T-cell (primary cell): ENCODE data around the gene BRPF1. TPM values are rescaled to one million over a fixed set of nuclear protein-coding genes. Genes with fewer than 3 reads are reported as not detected.

ENCODE experiments used
- ATAC-seq, 4 experiments: fragments of 200-7000 bp in 3 of 4; fragments of 150-1000 bp in 1 of 4; cut with Tn5 transposase; replicated peaks in 1 of 4; 1 replicate in 3 of 4; 2 replicates in 1 of 4; pipeline ENCODE4 v1.10.0; 2021; ENCODE audit warnings: moderate library complexity in 3 of 4, mild to moderate bottlenecking in 2 of 4, moderate number of reproducible peaks in 1 of 4
- CTCF ChIA-PET, 2 donors: fragments of 300-600 bp; sonication (Branson Sonifier 250); formaldehyde crosslinking; loops; one replicate each; lab custom pipeline; 2022; ENCODE audit warnings: antibody characterized with exemption in 2 of 2; lab: Charles Lee
- POLR2A ChIA-PET, 2 donors: fragments of 300-600 bp; sonication (Branson Sonifier 250); formaldehyde crosslinking; loops; one replicate each; lab custom pipeline; 2022; ENCODE audit warnings: antibody characterized with exemption in 2 of 2; lab: Charles Lee
- DNase-seq, 35 experiments: peaks; one replicate each; pipeline versions ENCODE4 v3.0.0 to v3.0.0-alpha.2; 2013 to 2023
- H3K27ac ChIP-seq: one replicate; pipeline ENCODE4 v1.5.1; 2013; ENCODE audit warnings: low read length
- H3K27me3 ChIP-seq, 2 experiments: replicated peaks in 1 of 2; 1 replicate in 1 of 2; 2 replicates in 1 of 2; pipeline versions ENCODE4 v1.6.1 to v1.7.0; 2013; ENCODE audit warnings: low read length in 1 of 2, mixed read lengths in 1 of 2; ENCODE audit not compliant: control insufficient read depth in 2 of 2, insufficient read depth in 2 of 2; ENCODE audit errors: extremely low read depth in 1 of 2
- H3K36me3 ChIP-seq, 2 donors: 1 replicate in 1 of 2; 2 replicates in 1 of 2; pipeline versions ENCODE4 v1.6.1 to v1.7.0; 2013; ENCODE audit warnings: low read length in 1 of 2; ENCODE audit not compliant: control insufficient read depth in 2 of 2, insufficient read depth in 1 of 2; ENCODE audit errors: extremely low read depth in 1 of 2
- H3K4me1 ChIP-seq, 2 experiments: 1 replicate in 1 of 2; 2 replicates in 1 of 2; pipeline versions ENCODE4 v1.6.1 to v1.7.0; 2013; ENCODE audit warnings: low read length in 2 of 2, mixed read lengths in 1 of 2; ENCODE audit not compliant: insufficient read depth in 2 of 2, control insufficient read depth in 1 of 2; ENCODE audit errors: extremely low read depth in 1 of 2
- H3K4me3 ChIP-seq, 2 donors: 1 replicate in 1 of 2; 2 replicates in 1 of 2; pipeline versions ENCODE4 v1.5.1 to v1.7.0; 2013; ENCODE audit warnings: mild to moderate bottlenecking in 2 of 2, low read length in 1 of 2, moderate library complexity in 1 of 2; ENCODE audit not compliant: control insufficient read depth in 1 of 2; ENCODE audit errors: extremely low read depth in 1 of 2
- H3K9me3 ChIP-seq: 2 replicates; pipeline ENCODE4 v1.7.0; 2013
- H3K27ac Mint-ChIP-seq, 2 donors: one replicate each; pipeline ENCODE4 v1.8.0; 2020 to 2021; ENCODE audit warnings: mild to moderate bottlenecking in 2 of 2, mixed read lengths in 2 of 2
- H3K27me3 Mint-ChIP-seq, 2 donors: one replicate each; pipeline ENCODE4 v1.8.0; 2021 to 2022; ENCODE audit warnings: mixed read lengths in 2 of 2
- H3K36me3 Mint-ChIP-seq: one replicate; pipeline ENCODE4 v1.8.0; 2021; ENCODE audit warnings: mixed read lengths
- H3K4me1 Mint-ChIP-seq, 3 donors: one replicate each; pipeline ENCODE4 v1.8.0; 2020 to 2022; ENCODE audit warnings: mixed read lengths in 3 of 3, mild to moderate bottlenecking in 1 of 3
- H3K4me3 Mint-ChIP-seq, 3 donors: one replicate each; pipeline ENCODE4 v1.8.0; 2020 to 2022; ENCODE audit warnings: mild to moderate bottlenecking in 3 of 3, mixed read lengths in 3 of 3, moderate library complexity in 3 of 3
- H3K9me3 Mint-ChIP-seq, 3 donors: one replicate each; pipeline ENCODE4 v1.8.0; 2020 to 2022; ENCODE audit warnings: mixed read lengths in 3 of 3
- WGBS: methylation state at CpG from one replicate; pipeline ENCODE4 v1.1.5; 2013; ENCODE audit warnings: missing lambda C conversion rate; ENCODE audit not compliant: insufficient coverage; 5-methylcytosine and 5-hydroxymethylcytosine counted together
- total RNA-seq, 35 experiments: library from RNA in 6 of 35; stranded (reverse) in 6 of 35; fragments of 120-200 nt in 1 of 35; gene quantifications; one replicate each; pipeline versions ENCODE4 v1.2.1 to v1.2.4 and lab custom pipeline; 2013 to 2026

BRPF1 gene
- total RNA-seq (10 to 100 TPM; 28.6 to 46.3 (median 39.0) TPM), total RNA-seq (lab: John Stamatoyannopoulos, UW) (48.9 to 114 (median 86.8) reads per million in 29 experiments)
- 25.5 TPM for total RNA-seq (2013)

DNA sequence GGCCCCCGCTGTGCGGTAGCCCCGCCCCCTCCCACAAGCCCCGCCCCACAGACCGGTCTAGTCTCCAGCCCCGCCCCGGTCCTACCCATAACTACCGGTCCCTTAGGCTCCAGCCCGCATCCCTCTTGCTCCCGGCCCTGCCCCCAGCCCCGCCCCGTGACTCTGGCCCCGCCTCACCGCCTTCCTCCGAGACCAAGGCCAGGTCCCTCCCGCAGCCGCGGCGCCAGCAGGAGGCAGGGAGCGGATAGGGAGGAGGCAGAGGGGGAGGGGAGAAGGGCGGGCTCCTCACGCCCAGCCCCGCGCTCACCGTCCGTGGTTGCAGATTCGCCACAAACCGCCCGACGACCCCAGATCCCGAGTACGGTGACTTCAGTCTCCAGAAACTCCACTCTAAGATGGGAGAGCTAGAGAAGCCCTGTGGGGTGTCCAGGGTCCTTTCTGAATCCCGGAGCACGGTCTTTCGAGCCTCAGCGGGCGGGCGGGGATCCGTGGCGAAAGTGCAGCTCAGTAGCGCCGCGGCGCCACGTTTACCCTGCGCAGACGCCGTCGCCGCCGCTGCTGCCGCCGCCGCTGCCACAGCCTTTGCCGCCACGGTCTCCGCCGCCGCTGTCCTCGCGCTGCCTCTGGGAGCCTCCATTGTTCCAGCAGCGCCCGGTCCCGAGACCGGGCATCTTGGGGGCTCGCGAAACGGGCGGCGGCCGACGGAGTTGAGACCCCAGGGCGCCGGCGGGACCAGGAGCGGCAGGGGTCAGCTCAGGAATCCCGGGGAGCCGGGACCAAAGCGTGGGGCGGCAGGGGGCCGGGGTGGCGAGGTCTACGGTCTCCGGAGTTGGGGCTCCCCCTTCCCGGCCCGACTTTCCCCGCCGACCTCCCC lies at the start of gene BRPF1:
Gene BRPF1 (plus strand): TSS at position 530 of the 874 bp plus-strand sequence. CDS start 2,406 bp downstream, outside the sequence.
- Histone ChIP-seq H3K27ac (peak within 1 kb of the TSS; percentile 79), H3K9me3 (no peaks in the 10 kb centered on the region), H3K27me3 (no peaks in the 10 kb centered on the region), H3K4me3 (peak within 1 kb of the TSS; percentile 66 to 90), H3K36me3 (peaks cover 0 to 23% of the 10 kb centered on the region in 2 donors), H3K4me1 (peaks cover 15 to 53% of the 10 kb centered on the region in 2 experiments)
- under 1% methylated on average over 74 of the region's 88 CpGs for WGBS
- Mint-ChIP-seq H3K27ac (peak within 1 kb of the TSS; percentile 93 to 98), H3K4me3 (peak within 1 kb of the TSS; percentile 83 to 91 (median 90)), H3K36me3 (peaks cover 22% of the 10 kb centered on the region), H3K4me1 (peaks cover 61 to 66% (median 66%) of the 10 kb centered on the region in 3 donors), H3K9me3 (no peaks in the 10 kb centered on the region), H3K27me3 (no peaks in the 10 kb centered on the region)
- ATAC-seq: peak; percentile 92 to 95 (median 94)
- CTCF ChIA-PET: interaction anchor here (0.6 to 1.6 kb wide), 5 partner anchors 16 to 227 kb away, joined by 3 to 4 read pairs (median 4); partner anchors contain the start of genes ARPC4 (in 1 of the 2) and MTMR14 (in 1 of the 2)
- DNase-seq: peak; percentile 94 to 100 (median 99)
- POLR2A ChIA-PET: interaction anchor here in 1 of 2 donors (0.6 to 0.8 kb wide), 2 partner anchors 162 to 336 kb away, joined by 3 to 9 read pairs; no protein-coding TSS in a partner anchor

DNA sequence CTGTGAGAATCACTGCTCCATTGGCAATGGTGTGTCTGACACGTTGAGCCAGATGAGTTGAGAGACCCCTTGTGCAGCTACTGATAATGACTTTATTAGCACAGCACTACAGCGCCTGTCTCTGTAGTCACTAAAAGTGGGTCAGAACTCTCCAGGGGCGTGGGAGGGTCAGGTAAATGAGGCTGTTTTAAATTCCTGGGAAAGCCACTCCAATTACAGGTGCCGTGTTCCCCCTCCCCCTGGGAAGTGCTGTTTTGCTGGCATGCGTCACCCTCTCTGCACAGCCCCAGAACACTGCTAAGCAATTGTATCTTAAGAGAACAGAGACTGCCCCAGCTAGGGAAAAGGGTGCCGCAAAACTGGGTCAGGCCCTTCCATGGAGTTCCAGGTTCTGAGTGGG lies 49.4 kb upstream of the BRPF1 start:
- DNase-seq (no peak), ATAC-seq (no peak)
- CTCF ChIA-PET: no interaction called here
- no peaks in the 10 kb centered on the region for H3K27me3 Mint-ChIP-seq
- no peaks in the 10 kb centered on the region for H3K9me3 Mint-ChIP-seq
- H3K27ac Mint-ChIP-seq: no peak overlapping the region
- Histone ChIP-seq H3K27me3 (no peaks in the 10 kb centered on the region), H3K4me1 (no peaks in the 10 kb centered on the region), H3K27ac (no peak overlapping the region), H3K36me3 (peaks cover 46 to 99% of the 10 kb centered on the region in 2 donors), H3K4me3 (no peak overlapping the region), H3K9me3 (no peaks in the 10 kb centered on the region)
- POLR2A ChIA-PET: no interaction called here
- H3K4me3 Mint-ChIP-seq: no peak overlapping the region
- H3K4me1 Mint-ChIP-seq: no peaks in the 10 kb centered on the region
- peaks cover 89% of the 10 kb centered on the region for H3K36me3 Mint-ChIP-seq
- 94% methylated on average over 3 of the region's 6 CpGs for WGBS

DNA sequence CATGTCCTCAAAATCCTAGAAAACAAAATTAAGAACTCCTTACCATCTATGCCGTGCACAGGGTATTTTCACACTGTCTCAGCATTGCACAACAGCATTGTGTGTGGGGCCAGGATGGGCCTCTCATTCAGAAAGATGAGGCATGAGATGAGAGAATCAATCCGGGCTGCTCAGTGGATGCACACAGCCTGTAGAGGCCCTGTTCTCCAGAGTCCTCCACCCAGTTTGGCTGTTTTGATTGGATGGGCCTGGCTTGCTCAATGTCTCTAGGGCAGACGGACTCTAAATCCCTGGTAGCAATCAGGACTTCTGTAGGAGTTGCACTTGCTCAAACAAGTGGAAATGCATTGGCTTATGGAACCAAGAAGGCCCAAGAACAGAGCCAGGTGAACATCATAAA lies 48.1 kb upstream of the BRPF1 start:
- Histone ChIP-seq H3K9me3 (no peaks in the 10 kb centered on the region), H3K27ac (no peak overlapping the region), H3K27me3 (no peaks in the 10 kb centered on the region), H3K4me1 (no peaks in the 10 kb centered on the region), H3K36me3 (peaks cover 56 to 97% of the 10 kb centered on the region in 2 donors), H3K4me3 (no peak overlapping the region)
- ChIA-PET CTCF (no interaction called here), POLR2A (no interaction called here)
- Mint-ChIP-seq H3K4me3 (no peak overlapping the region), H3K27me3 (no peaks in the 10 kb centered on the region), H3K36me3 (peaks cover 84% of the 10 kb centered on the region), H3K9me3 (no peaks in the 10 kb centered on the region), H3K4me1 (no peaks in the 10 kb centered on the region), H3K27ac (no peak overlapping the region)
- ATAC-seq (no peak), DNase-seq (no peak)
- WGBS: 100% methylated on average over 2 of the region's 3 CpGs

DNA sequence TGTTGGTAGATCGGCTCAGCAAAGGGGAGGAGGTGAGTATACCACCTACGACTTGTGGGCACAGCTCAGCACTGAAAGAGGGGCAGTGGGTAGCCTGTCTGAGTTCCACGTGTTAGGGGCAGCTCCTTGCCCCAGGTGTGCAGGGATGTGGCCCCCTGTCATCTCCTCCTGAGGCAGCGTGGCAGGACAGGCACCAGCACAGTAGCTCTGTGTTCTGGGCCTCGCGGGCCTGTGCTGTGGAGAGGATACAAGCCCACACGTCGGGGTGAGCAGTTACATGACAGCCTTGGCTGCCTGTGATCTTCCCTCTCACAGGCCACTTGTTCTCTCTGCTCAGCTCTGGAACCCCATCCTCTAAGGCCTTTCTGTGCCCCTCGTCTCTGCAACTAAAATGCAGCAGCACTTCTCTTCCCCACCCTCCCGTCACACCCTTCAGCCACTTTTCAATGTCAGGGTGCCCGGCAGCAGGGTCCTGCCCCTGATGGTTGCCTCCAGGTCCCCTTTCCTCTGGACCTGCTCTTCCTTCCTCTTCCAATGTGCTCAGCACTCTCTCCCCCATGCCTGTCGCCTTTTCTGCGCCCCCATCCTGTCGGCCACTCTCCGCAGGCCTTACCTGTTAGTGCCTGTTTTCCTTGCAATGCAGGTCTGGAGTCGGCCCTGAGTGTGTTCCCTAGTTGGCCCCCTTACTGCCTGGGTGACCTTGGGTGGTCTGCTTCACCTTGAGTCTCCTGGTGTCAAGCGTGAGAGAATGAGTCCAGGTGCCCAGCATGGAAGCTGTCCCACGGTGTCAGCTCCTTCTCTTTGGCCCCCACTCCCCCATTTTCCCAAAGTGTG lies 46.1 kb upstream of the BRPF1 start:
- no peak overlapping the region for H3K4me3 ChIP-seq

GRCh38 chr3:9686050-9686550 lies 45.4 kb upstream of the BRPF1 start:
- Histone ChIP-seq H3K27ac (no peak overlapping the region), H3K4me3 (no peak overlapping the region), H3K4me1 (no peaks in the 10 kb centered on the region), H3K27me3 (no peaks in the 10 kb centered on the region), H3K36me3 (peaks cover 59 to 98% of the 10 kb centered on the region in 2 donors), H3K9me3 (no peaks in the 10 kb centered on the region)
- ATAC-seq: no peak
- Mint-ChIP-seq H3K9me3 (no peaks in the 10 kb centered on the region), H3K27ac (peak overlapping the region in 1 of 2 donors; percentile 10), H3K4me3 (no peak overlapping the region), H3K4me1 (no peaks in the 10 kb centered on the region), H3K36me3 (peaks cover 82% of the 10 kb centered on the region), H3K27me3 (no peaks in the 10 kb centered on the region)
- ChIA-PET POLR2A (no interaction called here), CTCF (no interaction called here)
- WGBS: 95% methylated on average over 9 of the region's 9 CpGs
- no peak for DNase-seq

More for the DNA sequence above, 46.1 kb upstream of the BRPF1 start:
- Mint-ChIP-seq H3K27ac (no peak overlapping the region), H3K9me3 (no peaks in the 10 kb centered on the region), H3K36me3 (peaks cover 84% of the 10 kb centered on the region), H3K4me3 (no peak overlapping the region), H3K27me3 (no peaks in the 10 kb centered on the region), H3K4me1 (no peaks in the 10 kb centered on the region)
- H3K36me3 ChIP-seq: peaks cover 56 to 97% of the 10 kb centered on the region in 2 donors
- DNase-seq (no peak), ATAC-seq (no peak)
- H3K9me3 ChIP-seq: no peaks in the 10 kb centered on the region
- ChIA-PET POLR2A (no interaction called here), CTCF (interaction anchor here in 1 of 2 donors (0.5 kb wide), 1 partner anchor 697 kb away, joined by 3 read pairs; no protein-coding TSS in a partner anchor)
- H3K4me1 ChIP-seq: no peaks in the 10 kb centered on the region
- WGBS: 94% methylated on average over 18 of the region's 18 CpGs
- no peaks in the 10 kb centered on the region for H3K27me3 ChIP-seq
- H3K27ac ChIP-seq: no peak overlapping the region

GRCh38 chr3:9686703-9687102 lies 44.8 kb upstream of the BRPF1 start:
- H3K4me3 Mint-ChIP-seq: no peak overlapping the region
- WGBS: 100% methylated on average over 1 of the region's 3 CpGs
- H3K36me3 ChIP-seq: peaks cover 57 to 98% of the 10 kb centered on the region in 2 donors
- POLR2A ChIA-PET: no interaction called here
- H3K4me3 ChIP-seq: no peak overlapping the region
- H3K27ac ChIP-seq: no peak overlapping the region
- H3K4me1 Mint-ChIP-seq: no peaks in the 10 kb centered on the region
- no peaks in the 10 kb centered on the region for H3K27me3 ChIP-seq
- CTCF ChIA-PET: no interaction called here
- no peaks in the 10 kb centered on the region for H3K27me3 Mint-ChIP-seq
- H3K36me3 Mint-ChIP-seq: peaks cover 82% of the 10 kb centered on the region
- ATAC-seq (no peak), DNase-seq (no peak)
- H3K4me1 ChIP-seq: no peaks in the 10 kb centered on the region
- H3K27ac Mint-ChIP-seq: no peak overlapping the region
- H3K9me3 Mint-ChIP-seq: no peaks in the 10 kb centered on the region
- no peaks in the 10 kb centered on the region for H3K9me3 ChIP-seq
